Measurements from ENCODE around the gene NDC80. TPM values are rescaled to one million over a fixed set of nuclear protein-coding genes. Genes with fewer than 3 reads are reported as not detected.

Gene NDC80
- polyA plus RNA-seq, 3 donors: 0.07 TPM; not detected in 2

GRCh38 chr18:2551425-2551824 is 19.9 kb upstream of the NDC80 start:
- WGBS (ENCODE audit: insufficient coverage): no CpG with 5 or more reads among the region's 3 CpGs
- H3K4me3 Mint-ChIP-seq: no peak overlapping the region
- Histone ChIP-seq H2AFZ (ENCODE audit: insufficient read depth, low read depth, low read length, poor library complexity, severe bottlenecking) (no peak overlapping the region), H4K20me1 (ENCODE audit: insufficient read depth, low read length) (no peaks in the 10 kb centered on the region), H3K4me2 (replicated peaks; ENCODE audit: extremely low read depth, low read length, poor library complexity, severe bottlenecking) (no peak overlapping the region), H3K9me3 (replicated peaks in 1 of 2; ENCODE audit: control insufficient read depth in 1 of 2, insufficient read depth in 1 of 2, low read length in 2 of 2) (no peaks in the 10 kb centered on the region), H3K9ac (ENCODE audit: insufficient read depth, low read length, poor library complexity, severe bottlenecking) (no peak overlapping the region), H3K4me1 (ENCODE audit: control insufficient read depth in 1 of 2, insufficient read depth in 2 of 2, low read length in 2 of 2) (no peaks in the 10 kb centered on the region), H3K27ac (ENCODE audit: low read depth in 1 of 2, low read length in 2 of 2) (no peak overlapping the region), H3K36me3 (replicated peaks in 1 of 2; ENCODE audit: control insufficient read depth in 1 of 2, insufficient read depth in 2 of 2, low read length in 2 of 2) (peaks cover 15 to 44% of the 10 kb centered on the region in 2 donors), H3K27me3 (ENCODE audit: control insufficient read depth in 2 of 2, insufficient read depth in 2 of 2, low read length in 2 of 2) (no peaks in the 10 kb centered on the region), H3K4me3 (replicated peaks in 1 of 3; ENCODE audit: low read depth in 2 of 3, low read length in 3 of 3) (no peak overlapping the region), H3K79me2 (ENCODE audit: insufficient read depth, low read length) (no peaks in the 10 kb centered on the region)
- intact Hi-C loops (cut with micrococcal nuclease): no loop called here
- no peak for DNase-seq
- TF ChIP-seq CTCF (IDR thresholded peaks at IDR 0.05): no peak
- no peaks in the 10 kb centered on the region for H3K4me1 Mint-ChIP-seq
- H3K27ac Mint-ChIP-seq: peak overlapping the region in 2 of 7 donors; percentile 12 to 14
- H3K27me3 Mint-ChIP-seq (ENCODE audit: low read depth in 3 of 3): no peaks in the 10 kb centered on the region
- H3K9me3 Mint-ChIP-seq: no peaks in the 10 kb centered on the region
- H3K36me3 Mint-ChIP-seq: peaks cover 58 to 62% of the 10 kb centered on the region in 2 donors

- no peaks in the 10 kb centered on the region for H4K20me1 ChIP-seq (ENCODE audit: insufficient read depth, low read length)
- H3K9me3 Mint-ChIP-seq: no peaks in the 10 kb centered on the region
- no peak overlapping the region for H3K27ac Mint-ChIP-seq
- no peak for TF ChIP-seq CTCF (IDR thresholded peaks at IDR 0.05)
- H3K9ac ChIP-seq (ENCODE audit: insufficient read depth, low read length, poor library complexity, severe bottlenecking): no peak overlapping the region
- intact Hi-C loops (cut with micrococcal nuclease): no loop called here
- peaks cover 36 to 45% of the 10 kb centered on the region in 2 donors for H3K36me3 Mint-ChIP-seq
- no peaks in the 10 kb centered on the region for H3K79me2 ChIP-seq (ENCODE audit: insufficient read depth, low read length)
- H3K4me3 ChIP-seq (replicated peaks in 1 of 3; ENCODE audit: low read depth in 2 of 3, low read length in 3 of 3): no peak overlapping the region
- peaks cover 11 to 25% of the 10 kb centered on the region in 2 donors for H3K36me3 ChIP-seq (replicated peaks in 1 of 2; ENCODE audit: control insufficient read depth in 1 of 2, insufficient read depth in 2 of 2, low read length in 2 of 2)
- H3K4me1 Mint-ChIP-seq: no peaks in the 10 kb centered on the region
- WGBS (ENCODE audit: insufficient coverage): no CpG with 5 or more reads among the region's 4 CpGs
- DNase-seq: no peak
- no peak overlapping the region for H3K4me3 Mint-ChIP-seq
- H3K4me2 ChIP-seq (replicated peaks; ENCODE audit: extremely low read depth, low read length, poor library complexity, severe bottlenecking): no peak overlapping the region
- H3K4me1 ChIP-seq (ENCODE audit: control insufficient read depth in 1 of 2, insufficient read depth in 2 of 2, low read length in 2 of 2): no peaks in the 10 kb centered on the region
- no peaks in the 10 kb centered on the region for H3K27me3 Mint-ChIP-seq (ENCODE audit: low read depth in 3 of 3)
- H3K9me3 ChIP-seq (replicated peaks in 1 of 2; ENCODE audit: control insufficient read depth in 1 of 2, insufficient read depth in 1 of 2, low read length in 2 of 2): no peaks in the 10 kb centered on the region
- no peak overlapping the region for H2AFZ ChIP-seq (ENCODE audit: insufficient read depth, low read depth, low read length, poor library complexity, severe bottlenecking)
- H3K27ac ChIP-seq (ENCODE audit: low read depth in 1 of 2, low read length in 2 of 2): no peak overlapping the region
- H3K27me3 ChIP-seq (ENCODE audit: control insufficient read depth in 2 of 2, insufficient read depth in 2 of 2, low read length in 2 of 2): no peaks in the 10 kb centered on the region
Observed at GRCh38 chr18:2554696-2555095, 16.7 kb upstream of the NDC80 start.

Data from CD14-positive monocyte (primary cell).